ENCODE data around the gene IL17RA.

The IL17RA gene

GRCh38 chr22:17091851-17092250 lies 7.1 kb downstream of the IL17RA start:
- Mint-ChIP-seq H3K27ac (no peak overlapping the region), H3K36me3 (ENCODE audit: low read depth) (no peaks in the 10 kb centered on the region), H3K27me3 (ENCODE audit: low read depth, poor library complexity) (peaks cover 22% of the 10 kb centered on the region), H3K4me1 (no peaks in the 10 kb centered on the region), H3K9me3 (no peaks in the 10 kb centered on the region), H3K4me3 (no peak overlapping the region)
- no peak for DNase-seq
- TF ChIP-seq CTCF (IDR thresholded peaks at IDR 0.05) = no peak

DNA sequence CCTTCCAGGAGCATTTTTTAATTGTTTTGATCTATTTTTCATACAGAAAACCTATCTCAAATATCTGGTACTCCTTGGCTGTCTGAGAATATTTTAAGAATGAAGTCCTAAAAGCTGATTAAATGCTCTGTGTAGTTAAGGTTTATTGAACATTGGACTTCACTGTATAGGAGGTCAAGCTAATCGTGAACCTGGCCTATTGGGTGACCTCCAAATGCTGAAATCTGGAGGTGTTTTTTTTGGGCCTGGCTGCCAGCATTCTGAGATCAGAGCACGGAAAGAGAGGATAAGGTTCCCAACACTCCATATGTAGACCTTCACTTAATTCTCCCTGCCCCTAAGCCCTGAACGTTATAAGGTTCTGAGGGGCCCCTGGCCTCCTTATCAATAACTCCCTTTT lies 8.3 kb downstream of the IL17RA start:
- no peak overlapping the region for H3K27ac Mint-ChIP-seq
- H3K36me3 Mint-ChIP-seq (ENCODE audit: low read depth) = no peaks in the 10 kb centered on the region
- H3K4me3 Mint-ChIP-seq = no peak overlapping the region
- H3K27me3 Mint-ChIP-seq (ENCODE audit: low read depth, poor library complexity) = peaks cover 9% of the 10 kb centered on the region
- no peak for DNase-seq
- no peaks in the 10 kb centered on the region for H3K4me1 Mint-ChIP-seq
- no peak for TF ChIP-seq CTCF (IDR thresholded peaks at IDR 0.05)
- H3K9me3 Mint-ChIP-seq = no peaks in the 10 kb centered on the region

DNA sequence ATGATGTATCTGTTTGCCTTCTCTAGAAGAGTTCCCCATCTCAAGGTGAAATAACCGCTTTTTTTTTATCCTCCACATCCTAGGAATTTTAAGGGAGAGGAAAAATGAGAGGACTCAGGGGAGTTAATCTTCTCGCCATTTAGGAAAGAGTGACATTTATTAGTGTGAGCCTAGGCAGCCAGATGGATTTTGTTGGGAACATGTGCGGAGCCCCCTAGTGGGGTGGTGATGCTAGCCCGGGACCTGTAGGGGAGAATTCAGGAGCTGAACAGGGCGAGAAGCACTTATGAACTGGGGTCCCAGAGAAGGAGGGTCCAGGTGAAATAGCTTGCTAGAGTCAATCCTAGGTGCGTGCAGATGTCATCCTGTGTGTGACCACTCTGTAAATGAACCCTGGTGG lies 10.7 kb downstream of the IL17RA start:
- H3K27ac Mint-ChIP-seq = no peak overlapping the region
- no peaks in the 10 kb centered on the region for H3K4me1 Mint-ChIP-seq
- H3K27me3 Mint-ChIP-seq (ENCODE audit: low read depth, poor library complexity) = no peaks in the 10 kb centered on the region
- peak; percentile 41 for TF ChIP-seq CTCF (IDR thresholded peaks at IDR 0.05)
- DNase-seq = peak; percentile 32
- no peaks in the 10 kb centered on the region for H3K9me3 Mint-ChIP-seq
- H3K4me3 Mint-ChIP-seq = no peak overlapping the region
- H3K36me3 Mint-ChIP-seq (ENCODE audit: low read depth) = no peaks in the 10 kb centered on the region

DNA sequence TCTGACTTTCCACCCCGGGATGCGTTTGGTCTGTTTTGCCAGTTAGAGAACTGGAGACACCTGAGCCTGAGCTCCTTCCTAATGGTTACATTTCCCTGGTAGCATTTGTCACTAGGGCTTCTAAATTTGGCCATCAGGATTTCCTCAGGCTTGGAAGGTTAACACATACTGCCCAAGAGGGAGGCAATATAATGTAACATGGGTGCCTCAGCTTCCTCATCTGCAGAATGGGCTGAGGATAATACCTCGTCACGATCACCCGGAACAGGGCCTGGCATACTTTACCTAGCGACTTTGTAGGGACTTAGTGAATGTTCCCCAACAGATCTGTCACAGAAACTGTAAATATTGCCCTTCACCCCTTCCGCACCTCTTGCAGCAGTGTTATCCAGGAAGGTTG lies 11.3 kb downstream of the IL17RA start:
- no peaks in the 10 kb centered on the region for H3K9me3 Mint-ChIP-seq
- H3K27me3 Mint-ChIP-seq (ENCODE audit: low read depth, poor library complexity) = no peaks in the 10 kb centered on the region
- H3K4me3 Mint-ChIP-seq = no peak overlapping the region
- no peaks in the 10 kb centered on the region for H3K4me1 Mint-ChIP-seq
- H3K27ac Mint-ChIP-seq = no peak overlapping the region
- DNase-seq = no peak
- no peak for TF ChIP-seq CTCF (IDR thresholded peaks at IDR 0.05)
- H3K36me3 Mint-ChIP-seq (ENCODE audit: low read depth) = no peaks in the 10 kb centered on the region

- no peak overlapping the region for H3K27ac Mint-ChIP-seq
- TF ChIP-seq CTCF (IDR thresholded peaks at IDR 0.05) = no peak
- DNase-seq = no peak
- no peaks in the 10 kb centered on the region for H3K9me3 Mint-ChIP-seq
- H3K4me3 Mint-ChIP-seq = no peak overlapping the region
- H3K27me3 Mint-ChIP-seq (ENCODE audit: low read depth, poor library complexity) = no peaks in the 10 kb centered on the region
- H3K4me1 Mint-ChIP-seq = no peaks in the 10 kb centered on the region
- H3K36me3 Mint-ChIP-seq (ENCODE audit: low read depth) = no peaks in the 10 kb centered on the region
Measured at GRCh38 chr22:17097062-17097461, 12.3 kb downstream of the IL17RA start.

DNA sequence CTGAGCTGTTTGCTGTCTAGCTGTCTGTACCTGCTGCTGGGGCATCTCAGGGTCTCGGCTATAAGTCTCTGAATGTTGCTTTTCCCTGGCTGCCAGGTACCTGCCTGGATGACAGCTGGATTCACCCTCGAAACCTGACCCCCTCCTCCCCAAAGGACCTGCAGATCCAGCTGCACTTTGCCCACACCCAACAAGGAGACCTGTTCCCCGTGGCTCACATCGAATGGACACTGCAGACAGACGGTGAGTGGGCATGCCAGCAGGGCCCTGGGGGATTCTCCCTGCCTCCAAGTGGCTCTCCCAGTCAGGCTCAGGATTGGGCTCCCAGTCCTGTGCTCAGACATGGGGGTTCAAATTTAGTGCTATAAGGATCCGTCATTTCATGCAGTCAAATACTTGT lies 12.9 kb downstream of the IL17RA start:
- H3K9me3 Mint-ChIP-seq = no peaks in the 10 kb centered on the region
- DNase-seq = no peak
- no peaks in the 10 kb centered on the region for H3K36me3 Mint-ChIP-seq (ENCODE audit: low read depth)
- TF ChIP-seq CTCF (IDR thresholded peaks at IDR 0.05) = no peak
- no peaks in the 10 kb centered on the region for H3K27me3 Mint-ChIP-seq (ENCODE audit: low read depth, poor library complexity)
- no peaks in the 10 kb centered on the region for H3K4me1 Mint-ChIP-seq
- no peak overlapping the region for H3K27ac Mint-ChIP-seq
- no peak overlapping the region for H3K4me3 Mint-ChIP-seq
